Psoas muscle (tissue), 8 donors: ENCODE measurements around the gene NOTCH4. TPM values are rescaled to one million over a fixed set of nuclear protein-coding genes. Genes with fewer than 3 reads are reported as not detected.

Source experiments
- ATAC-seq, 4 donors: fragments of 200-7000 bp; cut with Tn5 transposase; one replicate each; pipeline ENCODE4 v1.9.1; 2020; ENCODE audit warnings: moderate library complexity in 3 of 4, mild to moderate bottlenecking in 2 of 4
- DNase-seq, 2 donors: peaks; one replicate each; pipeline ENCODE4 v3.0.0-alpha.2; 2020
- H3K27ac ChIP-seq: fragments of 200-600 bp; one replicate; pipeline ENCODE4 v1.8.0; 2022
- H3K27me3 ChIP-seq, 3 donors: fragments of 200-600 bp in 1 of 3; one replicate each; pipeline versions ENCODE4 v1.6.1 to v1.8.0; 2013 to 2022; ENCODE audit warnings: low read length in 2 of 3, mild to moderate bottlenecking in 2 of 3, moderate library complexity in 1 of 3; ENCODE audit not compliant: insufficient read depth in 3 of 3
- H3K36me3 ChIP-seq, 2 donors: fragments of 200-600 bp in 1 of 2; one replicate each; pipeline versions ENCODE4 v1.6.1 to v1.8.0; 2013 to 2022; ENCODE audit warnings: low read depth in 1 of 2, mild to moderate bottlenecking in 1 of 2, moderate library complexity in 1 of 2; ENCODE audit not compliant: insufficient read depth in 1 of 2
- H3K4me1 ChIP-seq: fragments of 200-600 bp; one replicate; pipeline ENCODE4 v1.8.0; 2022
- H3K4me3 ChIP-seq: fragments of 200-600 bp; one replicate; pipeline ENCODE4 v1.8.0; 2022; ENCODE audit warnings: mild to moderate bottlenecking
- H3K9me3 ChIP-seq: fragments of 200-600 bp; one replicate; pipeline ENCODE4 v1.8.0; 2022
- WGBS, 3 donors: extraction: QIAGEN DNeasy Blood & Tissue Kit; methylation state at CpG; one replicate each; pipeline versions ENCODE4 v1.1.6 to v1.1.7; 2013; 5-methylcytosine and 5-hydroxymethylcytosine counted together
- intact Hi-C, 2 donors: fragments of 100-400 bp; cut with DNase I; formaldehyde crosslinking; loops; one replicate each; pipeline versions ENCODE4 v1.11.0 to v1.14.2; 2022
- polyA plus RNA-seq, 3 donors: library from polyadenylated mRNA; stranded (reverse); fragments of 200-250 nt; gene quantifications; one replicate each; pipeline ENCODE4 v1.2.3, GENCODE V29; 2013
- total RNA-seq, 4 donors: library from RNA; stranded (reverse); fragmentation: NEBNext Ultra II Directional in 2 of 4; extraction: Animal tissue kit (Norgen Biotek cat#: 25700) in 2 of 4; gene quantifications; one replicate each; pipeline versions ENCODE4 v1.2.1 to v1.2.4, GENCODE V29; 2021 to 2023
- TF ChIP-seq, protein P1 (sequence below): fragments of 200-600 bp; IDR thresholded peaks from one replicate; pipeline ENCODE4 v1.8.0; 2022; ENCODE audit warnings: antibody characterized with exemption
- donor health status: healthy with polysubstance abuse.
- donor health status: DM: no; HTN: no; CAD: no; lungs with moderate emphysema.
- donor health status: Bipolar disorder and iron deficiency.
- donor health status: healthy.
- donor health status: DM: yes; HTN: yes; CAD: no.
- donor health status: DM: no; HTN: no; CAD: no.
- donor health status: DM: no; HTN: no; CAD: no.
- donor health status: DM: yes; HTN: yes; CAD: no.

Gene NOTCH4
- total and polyA plus RNA-seq, 7 donors: 9.7 to 19.5 (median 12.6) TPM

DNA sequence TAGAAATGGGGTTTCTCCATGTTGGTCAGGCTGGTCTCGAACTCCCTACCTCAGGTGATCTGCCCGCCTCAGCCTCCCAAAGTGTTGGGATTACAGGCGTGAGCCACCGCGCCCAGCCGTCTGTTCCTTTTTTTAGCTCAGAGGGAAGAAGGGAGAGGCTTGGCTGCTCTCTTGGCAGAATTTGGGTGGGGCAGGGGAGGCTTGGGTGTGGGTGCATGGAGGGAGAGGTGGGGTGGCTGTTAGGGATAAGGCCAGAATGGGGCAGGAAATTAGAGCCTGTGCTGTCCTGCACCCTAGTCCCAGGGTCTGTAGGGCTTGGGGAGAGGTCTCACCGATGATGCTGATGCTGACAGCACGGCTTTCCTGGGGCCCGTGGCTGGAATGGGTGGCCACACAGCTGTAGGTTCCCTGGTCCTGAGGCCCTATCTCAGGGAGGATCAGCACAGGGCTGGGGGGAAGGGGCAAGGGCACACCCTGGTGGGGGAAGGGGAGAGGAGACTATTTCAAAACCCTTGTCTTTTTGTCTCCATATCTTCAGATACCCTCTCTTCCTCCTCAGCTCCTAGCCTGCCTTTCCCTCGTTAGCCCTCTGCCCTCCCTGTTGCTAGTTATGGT lies 41.8 kb downstream of the NOTCH4 start:
- Histone ChIP-seq H3K36me3 (peaks cover 0 to 48% of the 10 kb centered on the region in 2 donors), H3K9me3 (no peaks in the 10 kb centered on the region), H3K4me3 (no peak overlapping the region), H3K4me1 (peaks cover 30% of the 10 kb centered on the region), H3K27ac (peak overlapping the region; percentile 55), H3K27me3 (no peaks in the 10 kb centered on the region)
- no peak for DNase-seq
- 60 to 82% (median 66%) methylated on average over 10 of the region's 10 CpGs for WGBS, 3 donors
- intact Hi-C loops: no loop called here
- no peak for ATAC-seq
- TF ChIP-seq, protein P1, sequence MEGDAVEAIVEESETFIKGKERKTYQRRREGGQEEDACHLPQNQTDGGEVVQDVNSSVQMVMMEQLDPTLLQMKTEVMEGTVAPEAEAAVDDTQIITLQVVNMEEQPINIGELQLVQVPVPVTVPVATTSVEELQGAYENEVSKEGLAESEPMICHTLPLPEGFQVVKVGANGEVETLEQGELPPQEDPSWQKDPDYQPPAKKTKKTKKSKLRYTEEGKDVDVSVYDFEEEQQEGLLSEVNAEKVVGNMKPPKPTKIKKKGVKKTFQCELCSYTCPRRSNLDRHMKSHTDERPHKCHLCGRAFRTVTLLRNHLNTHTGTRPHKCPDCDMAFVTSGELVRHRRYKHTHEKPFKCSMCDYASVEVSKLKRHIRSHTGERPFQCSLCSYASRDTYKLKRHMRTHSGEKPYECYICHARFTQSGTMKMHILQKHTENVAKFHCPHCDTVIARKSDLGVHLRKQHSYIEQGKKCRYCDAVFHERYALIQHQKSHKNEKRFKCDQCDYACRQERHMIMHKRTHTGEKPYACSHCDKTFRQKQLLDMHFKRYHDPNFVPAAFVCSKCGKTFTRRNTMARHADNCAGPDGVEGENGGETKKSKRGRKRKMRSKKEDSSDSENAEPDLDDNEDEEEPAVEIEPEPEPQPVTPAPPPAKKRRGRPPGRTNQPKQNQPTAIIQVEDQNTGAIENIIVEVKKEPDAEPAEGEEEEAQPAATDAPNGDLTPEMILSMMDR: no peak

DNA sequence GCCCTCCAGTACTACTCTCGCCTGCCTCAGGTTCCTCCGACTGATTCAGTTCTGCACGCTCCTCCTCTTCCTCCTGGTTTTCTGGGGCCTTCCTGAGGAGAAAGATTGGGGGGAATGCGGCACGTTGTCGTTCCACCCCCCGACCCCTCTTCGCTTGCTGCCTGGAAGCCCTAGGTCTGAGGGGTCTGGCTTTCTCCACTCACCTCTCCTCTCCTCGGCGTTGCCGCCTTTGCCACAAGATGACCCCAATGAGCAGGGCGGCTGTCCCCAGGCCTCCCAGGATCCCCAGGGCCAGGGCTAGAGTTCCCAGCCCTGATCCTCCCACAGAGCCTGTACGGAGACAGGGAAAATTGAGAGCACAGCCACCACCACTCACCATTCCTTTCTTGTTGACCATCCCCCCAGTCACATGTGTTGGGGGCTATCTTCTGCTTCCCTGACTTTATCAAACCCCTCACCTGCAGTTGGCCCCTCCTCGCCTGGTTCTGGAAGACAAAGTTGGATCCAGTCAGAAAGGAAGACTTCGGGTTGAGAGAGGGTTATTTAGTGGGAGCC lies 42.6 kb downstream of the NOTCH4 start:
- DNase-seq (no peak), ATAC-seq (no peak)
- TF ChIP-seq, protein P1: no peak
- Histone ChIP-seq H3K36me3 (peaks cover 0 to 40% of the 10 kb centered on the region in 2 donors), H3K27ac (no peak overlapping the region), H3K4me3 (no peak overlapping the region), H3K27me3 (no peaks in the 10 kb centered on the region), H3K9me3 (no peaks in the 10 kb centered on the region), H3K4me1 (peaks cover 36% of the 10 kb centered on the region)
- WGBS, 3 donors: 80 to 86% (median 82%) methylated on average over 15 of the region's 15 CpGs
- intact Hi-C loops: no loop called here

DNA sequence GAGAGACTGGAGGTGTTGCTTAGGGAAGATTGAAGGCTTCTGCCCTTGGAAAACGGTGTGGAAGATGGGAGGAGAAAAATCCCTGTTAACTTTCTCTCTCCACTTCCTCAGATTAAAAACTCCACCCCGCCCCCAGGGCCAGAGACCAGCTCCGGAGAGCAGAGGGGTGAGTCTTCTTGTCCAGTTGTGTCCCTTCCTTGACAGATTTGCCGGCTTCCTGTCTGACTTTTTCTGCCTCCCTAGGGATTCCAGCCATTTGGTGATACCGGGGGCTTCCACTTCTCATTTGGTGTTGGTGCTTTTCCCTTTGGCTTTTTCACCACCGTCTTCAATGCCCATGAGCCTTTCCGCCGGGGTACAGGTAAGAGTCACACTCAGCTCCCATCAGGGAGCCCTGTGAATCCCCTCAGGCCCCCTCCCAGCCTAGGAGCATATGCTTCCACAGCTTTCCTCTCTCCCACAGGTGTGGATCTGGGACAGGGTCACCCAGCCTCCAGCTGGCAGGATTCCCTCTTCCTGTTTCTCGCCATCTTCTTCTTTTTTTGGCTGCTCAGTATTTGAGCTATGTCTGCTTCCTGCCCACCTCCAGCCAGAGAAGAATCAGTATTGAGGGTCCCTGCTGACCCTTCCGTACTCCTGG lies 44.0 kb downstream of the NOTCH4 start:
- intact Hi-C loops: loop anchor here in 1 of 2 donors (5.0 kb wide), 1 partner anchor 53 kb away; the partner anchor contains the start of gene ATF6B
- Histone ChIP-seq H3K4me1 (peaks cover 34% of the 10 kb centered on the region), H3K9me3 (no peaks in the 10 kb centered on the region), H3K27me3 (no peaks in the 10 kb centered on the region), H3K27ac (peak overlapping the region; percentile 87), H3K36me3 (peaks cover 0 to 37% of the 10 kb centered on the region in 2 donors), H3K4me3 (peak overlapping the region; percentile 92)
- no peak for DNase-seq
- no peak for ATAC-seq
- TF ChIP-seq, protein P1: no peak
- WGBS, 3 donors: 60 to 63% (median 61%) methylated on average over 10 of the region's 10 CpGs

GRCh38 chr6:32178547-32179440 lies 45.1 kb downstream of the NOTCH4 start:
- DNase-seq: no peak
- Histone ChIP-seq H3K27me3 (no peaks in the 10 kb centered on the region), H3K4me3 (peak overlapping the region; percentile 92), H3K9me3 (no peaks in the 10 kb centered on the region), H3K27ac (peak overlapping the region; percentile 87), H3K4me1 (peaks cover 38% of the 10 kb centered on the region), H3K36me3 (peaks cover 0 to 37% of the 10 kb centered on the region in 2 donors)
- WGBS, 3 donors: 2 to 5% (median 2%) methylated on average over 20 to 24 of the region's 24 CpGs
- intact Hi-C loops: loop anchor here in 1 of 2 donors (5.0 kb wide), 1 partner anchor 51 kb away; the partner anchor contains the start of gene ATF6B
- TF ChIP-seq, protein P1: no peak
- no peak for ATAC-seq
